Measurements from ENCODE around the gene ZMIZ2.
A peak's percentile ranks its signal among the peaks of the same experiment; 100 is the strongest.
"Not testable (repeated sequence)": the region's sequence is repeated elsewhere in the genome, so short reads cannot be mapped to it uniquely, and the experiment has no call there.

ZMIZ2 gene

DNA sequence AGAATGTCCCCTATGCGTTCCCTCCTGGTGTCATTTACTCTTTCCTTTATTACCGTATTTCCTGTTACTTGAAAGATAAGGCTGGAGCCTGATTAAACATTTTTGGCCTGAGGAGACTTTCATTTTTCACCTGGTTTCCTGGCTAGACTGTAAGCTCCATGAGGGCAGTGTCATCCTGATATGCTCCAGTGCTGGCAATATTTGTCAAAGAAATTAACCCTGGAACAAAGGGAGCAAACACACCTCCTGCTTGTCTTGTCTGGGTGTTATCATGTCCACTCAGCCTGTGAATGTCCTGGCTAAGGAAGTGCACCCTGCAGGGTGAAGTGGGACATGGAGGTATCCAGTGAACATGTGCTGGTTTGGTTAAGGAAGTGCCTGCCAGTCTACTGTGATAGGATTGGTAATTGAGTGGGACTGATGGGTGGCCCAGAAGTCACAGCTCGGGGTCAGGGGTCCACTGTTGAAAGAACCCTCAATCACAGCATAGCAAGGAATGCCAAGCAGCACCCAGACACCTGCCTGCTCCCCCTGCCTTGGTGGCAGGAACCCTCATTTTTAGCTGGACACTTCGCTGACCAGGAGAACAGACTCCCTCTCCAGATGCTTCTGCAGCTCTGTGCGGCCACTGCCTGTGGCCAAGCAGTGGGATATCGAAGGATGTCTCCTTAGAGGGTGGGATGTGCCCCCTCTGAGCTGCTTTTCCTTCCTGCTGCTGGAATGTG, 26.9 kb downstream of the ZMIZ2 start:
- DNase-seq: no peak

DNA sequence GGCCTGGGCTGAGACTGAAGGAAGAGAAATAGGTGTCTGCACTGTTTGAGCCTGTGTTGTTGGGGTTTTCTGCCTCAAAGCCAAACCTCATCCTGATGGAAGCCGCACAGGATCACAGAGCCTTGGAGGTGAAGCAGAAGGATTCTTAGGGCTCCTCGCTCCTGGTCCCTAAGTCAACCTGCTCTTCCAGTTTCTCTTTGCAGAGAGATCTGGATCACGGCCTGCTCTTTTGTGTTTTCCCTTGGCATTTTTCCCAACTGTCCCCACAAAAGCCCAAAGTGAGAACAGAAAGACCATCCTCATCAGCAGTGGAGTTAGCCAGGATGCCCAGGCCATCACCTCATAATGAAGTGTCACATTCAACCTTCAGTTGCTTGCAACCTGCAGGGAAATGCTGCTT, 27.6 kb downstream of the ZMIZ2 start:
- DNase-seq: no peak

DNA sequence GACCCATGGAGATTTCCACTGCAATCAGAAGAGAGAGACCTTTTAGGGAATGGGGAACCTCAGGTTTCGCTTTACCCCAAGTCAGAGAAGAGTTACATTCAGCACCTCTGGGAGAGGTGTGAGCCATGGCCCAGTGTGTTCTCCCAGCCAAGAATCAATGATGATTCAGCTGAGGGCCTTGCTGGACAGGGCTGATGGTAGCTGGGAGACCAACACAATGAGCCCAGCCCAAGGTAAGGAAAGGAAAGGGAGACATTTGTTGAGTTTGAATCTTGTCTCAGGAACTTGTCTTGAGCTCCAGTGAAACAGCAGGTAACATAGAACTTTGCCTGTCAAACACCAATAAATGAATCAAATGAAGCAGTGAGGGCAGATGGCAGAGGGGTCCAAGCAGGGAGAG, 33.8 kb downstream of the ZMIZ2 start:
- DNase-seq: no peak

DNA sequence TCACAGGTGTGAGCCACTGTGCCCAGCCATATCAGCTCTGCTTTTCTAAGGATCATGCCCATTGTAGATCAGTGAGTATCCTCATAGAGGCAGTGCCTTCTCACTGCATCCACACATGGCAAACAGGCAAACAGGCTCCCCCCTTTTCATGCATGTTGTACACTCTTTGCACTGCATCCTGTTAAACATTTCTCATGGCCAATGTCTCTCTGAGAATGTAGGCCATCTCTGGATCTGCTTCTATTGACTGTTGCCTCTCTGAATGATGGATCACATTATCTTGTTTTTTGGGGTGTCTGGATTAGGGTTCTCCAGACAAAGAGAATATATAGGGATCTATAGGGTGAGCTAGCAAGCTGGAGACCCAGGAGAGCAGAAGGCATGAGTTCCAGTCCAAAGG, 34.8 kb downstream of the ZMIZ2 start:
- DNase-seq: no peak

DNA sequence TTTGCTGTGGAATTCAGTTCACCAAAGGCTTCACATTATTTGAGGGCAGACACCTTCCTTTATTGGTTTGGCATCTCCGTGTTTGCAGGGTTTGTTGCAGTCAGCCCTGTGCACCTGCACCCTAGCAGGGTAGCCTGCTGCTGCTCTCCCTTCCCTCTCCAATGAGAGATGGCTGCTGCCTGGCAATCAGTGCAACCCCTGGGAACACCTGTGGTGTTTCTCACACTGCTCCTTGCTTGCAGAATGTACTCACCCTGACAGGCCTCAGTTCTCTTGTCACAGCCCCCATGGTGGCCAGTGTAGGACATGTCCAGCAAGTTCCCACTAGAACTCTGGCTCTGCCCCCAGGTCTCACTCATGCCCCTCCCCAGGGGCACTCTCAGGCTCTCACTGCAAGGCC, 35.7 kb downstream of the ZMIZ2 start:
- no peak for DNase-seq

DNA sequence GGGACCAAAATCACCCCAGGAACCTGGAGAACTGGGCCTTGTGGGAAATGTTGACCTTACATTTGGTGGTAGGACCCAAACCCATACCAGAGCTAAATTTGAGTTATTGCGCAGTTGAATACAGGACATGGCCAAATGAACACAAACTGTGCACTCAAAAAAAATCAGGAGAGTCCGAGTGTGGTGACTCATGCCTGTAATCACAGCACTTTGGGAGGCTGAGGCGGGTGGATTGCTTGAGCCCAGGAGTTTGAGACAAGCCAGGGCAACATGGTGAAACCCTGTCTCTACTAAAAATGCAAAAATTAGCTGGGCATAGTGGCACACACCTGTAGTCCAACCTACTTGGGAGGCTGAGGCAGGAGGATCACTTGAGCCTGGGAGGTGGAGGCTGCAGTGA, 36.6 kb downstream of the ZMIZ2 start:
- DNase-seq: not testable (repeated sequence)

DNA sequence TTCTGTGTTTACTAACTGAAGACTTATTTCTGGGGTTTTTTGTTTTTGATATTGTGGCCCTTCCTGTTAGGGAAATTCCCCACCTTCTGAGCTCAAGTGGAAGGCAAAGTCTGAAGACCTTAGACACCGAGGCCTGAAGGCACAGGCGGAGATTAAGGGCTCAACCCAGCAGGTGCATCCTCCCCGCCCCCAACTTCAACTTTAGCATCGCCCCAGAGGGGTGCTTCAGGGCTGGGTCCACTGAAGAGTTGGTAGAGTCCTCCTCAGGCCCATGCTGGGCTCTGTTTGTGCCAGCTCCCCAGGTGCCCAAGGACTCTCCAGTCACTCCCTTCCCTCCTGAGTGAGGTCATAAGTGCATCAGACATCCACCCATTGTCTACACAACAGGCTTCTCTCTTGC, 38.4 kb downstream of the ZMIZ2 start:
- no peak for DNase-seq

DNA sequence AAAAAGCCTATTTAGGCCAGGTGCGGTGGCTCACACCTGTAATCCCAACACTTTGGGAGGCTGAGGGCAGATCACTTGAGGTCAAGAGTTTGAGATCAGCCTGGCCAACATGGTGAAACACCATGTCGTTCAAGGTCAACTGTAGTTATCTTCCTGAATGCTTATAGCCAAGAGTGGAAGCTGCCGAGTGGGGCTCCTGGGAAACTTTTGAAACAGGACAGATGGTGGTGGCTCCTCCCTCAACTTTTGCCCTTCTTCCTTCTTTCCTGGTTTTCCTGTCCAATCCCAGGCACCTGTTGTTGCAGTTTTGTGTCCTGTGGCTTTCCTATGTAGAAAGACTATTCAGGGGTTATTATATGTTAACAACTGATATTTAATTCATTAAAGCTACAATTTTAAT, 39.1 kb downstream of the ZMIZ2 start:
- DNase-seq: no peak

DNA sequence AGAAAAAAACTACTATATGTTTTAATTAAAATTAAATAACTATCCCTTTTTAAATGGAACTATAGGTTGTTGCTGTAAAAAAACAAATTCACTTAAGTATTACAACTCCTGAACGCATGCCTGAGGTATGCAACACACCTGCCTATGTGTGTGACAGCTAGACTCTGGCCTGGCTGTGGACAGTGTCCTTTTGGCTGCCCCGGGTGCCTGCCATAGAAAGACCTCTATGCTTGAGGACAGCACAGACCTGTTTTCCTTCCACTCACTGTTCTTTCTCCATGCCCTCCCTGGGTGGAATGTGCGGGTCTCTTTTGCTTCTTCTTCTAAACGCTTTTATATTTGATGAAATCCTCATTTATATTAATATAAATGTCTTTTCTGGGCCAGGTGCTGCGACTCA, 41.3 kb downstream of the ZMIZ2 start:
- no peak for DNase-seq

DNA sequence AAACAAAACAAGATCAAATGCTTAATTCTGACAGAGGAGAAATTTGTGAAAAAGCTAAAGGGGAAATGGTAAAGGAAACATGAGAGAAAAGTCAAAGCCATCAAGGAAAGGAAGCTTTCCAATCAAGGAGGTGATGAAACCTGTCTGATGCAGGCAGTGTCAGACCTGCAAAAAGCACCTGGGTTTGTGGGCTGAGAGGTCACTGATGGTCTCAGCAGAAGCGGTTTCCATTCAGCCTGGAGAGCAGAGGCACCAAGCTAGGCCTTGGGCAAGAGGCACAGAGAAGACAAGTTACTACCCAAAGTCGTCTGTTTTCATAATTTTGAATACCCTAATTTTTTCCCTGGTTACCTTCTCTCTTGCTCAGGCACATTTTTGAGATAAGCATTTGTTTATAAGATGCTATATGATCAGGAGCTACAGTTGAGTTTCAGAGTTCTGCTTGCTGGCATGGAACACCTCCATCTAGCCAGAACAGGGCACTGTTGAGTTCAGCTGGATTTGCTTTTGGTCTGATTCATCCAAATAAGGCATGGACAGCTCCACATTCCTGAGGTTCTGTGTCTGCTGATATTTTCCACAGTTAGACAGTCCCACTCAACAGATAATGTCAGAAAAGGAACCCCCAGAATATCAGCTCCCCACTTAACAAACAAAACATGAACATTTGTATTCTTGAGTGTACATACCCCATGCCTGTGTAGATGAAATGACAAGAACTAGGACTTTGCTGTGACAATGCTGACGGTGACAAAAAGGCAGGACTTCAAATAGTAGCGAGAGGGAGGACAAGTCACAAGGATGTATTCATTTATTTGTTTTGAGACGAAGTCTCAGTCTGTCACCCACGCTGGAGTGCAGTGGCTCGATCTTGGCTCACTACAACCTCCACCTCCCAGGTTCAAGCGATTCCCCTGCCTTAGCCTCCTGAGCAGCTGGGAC, 42.9 kb downstream of the ZMIZ2 start:
- no peak for DNase-seq

DNA sequence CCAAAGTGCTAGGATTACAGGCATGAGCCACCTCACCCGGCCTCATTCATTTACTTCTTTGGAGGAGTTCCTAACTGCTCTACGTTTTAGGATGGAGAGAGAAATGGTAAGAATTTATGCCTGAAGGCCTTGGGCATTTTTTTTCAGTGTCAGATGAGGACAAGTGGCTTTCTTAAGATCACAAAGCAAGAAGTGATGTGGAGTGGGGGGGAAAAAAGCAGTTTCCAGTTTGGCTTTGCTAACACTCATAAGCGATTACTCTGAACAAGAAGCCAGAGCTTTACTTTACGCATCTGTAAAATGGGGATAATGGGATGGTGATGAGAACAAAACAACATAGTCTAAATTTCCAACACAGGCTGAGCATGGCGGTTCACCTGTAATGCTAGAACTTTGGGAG, 45.3 kb downstream of the ZMIZ2 start:
- DNase-seq: no peak

DNA sequence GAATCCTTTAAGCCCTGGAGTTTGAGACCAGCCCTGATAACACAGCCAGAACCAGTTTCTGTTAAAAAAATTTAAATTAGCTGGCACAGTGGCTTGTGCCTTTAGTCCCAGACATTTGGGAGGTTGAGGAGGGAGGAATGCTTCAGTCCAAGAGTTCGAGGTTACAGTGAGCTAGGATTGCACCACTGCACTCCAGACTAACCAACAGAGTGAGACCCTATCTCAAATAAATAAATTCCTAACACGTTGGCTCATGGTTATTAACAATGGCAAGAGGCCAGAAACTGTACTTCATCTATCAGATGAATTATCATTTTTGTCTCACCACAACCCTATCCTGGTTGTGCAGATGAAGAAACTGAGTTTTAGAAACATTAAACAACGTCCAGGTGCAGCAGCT, 45.7 kb downstream of the ZMIZ2 start:
- DNase-seq: no peak

DNA sequence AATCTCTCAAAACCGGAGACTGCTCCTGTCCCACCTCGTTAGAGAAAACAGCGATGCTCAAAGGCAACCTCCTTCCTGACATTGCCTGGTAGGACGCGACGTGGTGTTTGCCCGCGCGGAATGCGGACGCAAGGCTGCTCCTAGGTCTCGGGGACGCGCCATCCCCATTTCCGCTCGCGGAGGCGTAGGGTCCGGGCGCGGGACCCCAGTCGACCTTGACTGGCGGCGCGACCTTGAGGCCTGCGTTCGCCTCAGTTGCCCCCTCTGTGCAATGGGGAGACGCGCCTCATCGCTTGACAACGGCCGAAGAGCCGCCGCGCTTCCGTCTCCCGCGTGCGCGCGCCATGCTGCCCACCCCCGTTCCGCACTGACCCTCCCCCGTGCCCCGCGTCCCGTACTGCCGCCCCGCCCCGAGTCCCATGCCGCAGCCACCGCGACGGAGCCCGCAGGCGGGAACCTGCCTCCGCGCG, 47.4 kb downstream of the ZMIZ2 start:
- no peak for DNase-seq

DNA sequence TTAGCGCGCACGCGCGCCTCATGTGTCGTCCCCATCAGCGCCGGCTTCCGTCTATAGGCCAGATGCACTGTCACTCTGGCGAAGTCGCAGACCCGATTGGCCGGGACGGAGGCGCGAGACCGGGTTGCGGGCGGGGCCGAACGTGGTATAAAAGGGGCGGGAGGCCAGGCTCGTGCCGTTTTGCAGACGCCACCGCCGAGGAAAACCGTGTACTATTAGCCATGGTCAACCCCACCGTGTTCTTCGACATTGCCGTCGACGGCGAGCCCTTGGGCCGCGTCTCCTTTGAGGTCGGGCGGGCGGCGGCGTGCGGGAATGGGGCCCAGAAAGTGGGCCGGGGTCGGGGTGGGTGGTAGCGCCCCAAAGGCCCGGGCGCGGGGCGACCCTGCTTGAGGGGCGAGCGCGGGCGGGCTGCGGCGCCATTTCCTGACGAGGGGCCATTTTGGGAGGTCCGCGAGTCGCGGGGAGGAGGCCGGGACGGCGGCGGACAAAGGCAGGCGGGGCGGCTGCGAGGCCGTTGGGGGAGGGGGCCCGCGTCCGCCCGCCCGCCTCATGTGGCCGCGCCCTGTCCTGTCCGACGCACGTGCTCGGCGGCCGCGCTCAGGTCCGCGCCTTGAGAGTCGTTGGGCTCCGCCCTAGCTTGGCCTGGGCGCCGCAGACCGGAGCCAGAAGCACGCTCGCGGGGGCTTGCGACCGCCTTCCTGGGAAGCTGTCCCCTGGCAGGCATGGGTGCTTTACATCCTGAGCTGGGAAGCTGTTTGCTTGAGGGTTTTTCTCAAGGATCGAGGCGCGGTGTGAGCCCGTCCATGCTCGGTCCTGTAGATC, 48.1 kb downstream of the ZMIZ2 start, which contains the start of gene PPIA:
TSS of gene PPIA (plus strand) at position 178 of the 825 bp plus-strand sequence. CDS start at position 222, 44 bp downstream.
- peak; percentile 85 for DNase-seq

DNA sequence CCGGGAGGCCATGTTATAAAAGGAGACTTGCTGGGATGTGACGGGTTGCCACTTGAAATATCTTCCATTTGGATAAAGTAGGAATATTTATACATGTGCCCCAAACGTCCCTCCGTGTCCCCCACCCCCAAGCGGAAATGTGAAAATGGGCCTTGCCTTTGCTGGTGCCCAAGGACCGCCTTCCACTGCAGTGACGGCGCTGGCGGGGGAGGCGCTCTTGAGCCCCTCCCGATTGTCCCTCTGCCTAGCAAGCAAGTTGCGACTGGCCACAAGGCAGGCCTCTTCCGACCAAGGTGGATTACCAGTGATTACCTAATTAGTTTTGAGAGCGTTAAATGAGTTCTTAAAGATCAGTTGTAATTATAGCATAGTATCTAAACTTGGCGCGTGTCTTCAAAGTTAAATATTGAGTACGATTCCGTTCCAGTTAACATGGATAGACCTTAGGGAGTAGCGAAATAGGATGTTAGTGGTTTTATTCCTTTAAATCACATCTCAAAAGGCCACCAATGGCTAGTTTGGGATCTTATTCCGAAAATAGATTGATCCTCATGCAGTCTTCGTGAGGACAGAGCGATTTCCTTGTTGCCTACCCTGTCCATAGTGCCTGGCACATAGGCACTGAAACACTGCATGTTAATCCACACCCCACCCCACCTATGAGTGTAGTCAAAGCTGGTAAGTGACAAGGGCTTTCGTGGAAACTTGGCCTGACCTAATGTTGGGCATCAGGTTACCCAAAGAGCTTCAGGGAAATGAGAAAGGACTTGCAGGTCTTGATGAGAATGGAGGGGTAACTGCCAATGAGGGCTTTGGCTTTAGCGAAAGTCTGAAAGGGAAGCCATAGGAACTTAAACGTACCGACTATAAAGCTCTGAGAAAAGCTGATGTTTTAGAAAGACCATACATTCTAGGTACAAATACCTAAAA, 48.9 kb downstream of the ZMIZ2 start:
- DNase-seq: peak; percentile 62

DNA sequence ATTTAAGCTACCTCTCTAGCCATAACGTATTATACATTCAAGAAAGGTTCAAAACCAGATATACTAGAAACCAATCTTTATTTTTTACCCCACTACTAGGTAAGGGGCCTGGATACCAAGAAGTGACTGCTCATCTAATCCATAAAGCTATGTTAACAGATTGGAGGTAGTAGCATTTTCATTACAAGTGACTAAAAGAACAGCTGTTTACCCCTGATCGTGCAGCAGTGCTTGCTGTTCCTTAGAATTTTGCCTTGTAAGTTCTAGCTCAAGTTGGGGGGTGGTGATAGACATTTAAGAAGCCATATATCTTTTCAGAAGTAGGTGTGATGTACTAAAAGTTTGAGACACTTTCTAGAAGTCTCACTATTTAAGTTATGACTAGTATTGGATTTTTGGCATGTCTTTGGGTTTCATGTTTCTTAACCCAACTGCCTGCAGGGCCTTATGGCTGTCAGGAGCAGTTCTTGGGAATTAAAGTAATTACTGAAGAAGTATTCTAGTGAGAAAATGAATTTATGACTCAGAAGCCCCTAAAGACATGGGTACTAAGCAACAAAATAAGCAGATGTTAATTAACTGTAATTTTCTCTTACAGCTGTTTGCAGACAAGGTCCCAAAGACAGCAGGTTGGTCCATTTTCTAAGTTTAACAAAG, 50.1 kb downstream of the ZMIZ2 start:
- no peak for DNase-seq

DNA sequence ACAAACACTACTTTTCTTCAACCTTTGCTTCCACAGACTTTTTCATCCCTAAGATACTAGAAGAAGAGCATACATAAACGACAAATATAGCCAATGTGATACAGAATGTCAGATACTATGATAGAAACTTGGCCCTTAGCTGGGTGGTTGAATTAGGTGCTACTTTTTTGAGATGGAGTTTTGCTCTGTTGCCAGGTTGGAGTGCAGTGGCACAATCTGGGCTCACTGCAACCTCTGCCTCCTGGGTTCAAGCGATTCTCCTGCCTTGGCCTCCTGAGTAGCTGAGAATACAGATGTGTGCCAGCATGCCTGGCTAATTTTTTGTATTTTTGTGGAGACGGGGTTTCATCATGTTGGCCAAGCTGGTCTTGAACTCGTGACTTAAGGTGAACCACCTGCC, 51.3 kb downstream of the ZMIZ2 start:
- no peak for DNase-seq

DNA sequence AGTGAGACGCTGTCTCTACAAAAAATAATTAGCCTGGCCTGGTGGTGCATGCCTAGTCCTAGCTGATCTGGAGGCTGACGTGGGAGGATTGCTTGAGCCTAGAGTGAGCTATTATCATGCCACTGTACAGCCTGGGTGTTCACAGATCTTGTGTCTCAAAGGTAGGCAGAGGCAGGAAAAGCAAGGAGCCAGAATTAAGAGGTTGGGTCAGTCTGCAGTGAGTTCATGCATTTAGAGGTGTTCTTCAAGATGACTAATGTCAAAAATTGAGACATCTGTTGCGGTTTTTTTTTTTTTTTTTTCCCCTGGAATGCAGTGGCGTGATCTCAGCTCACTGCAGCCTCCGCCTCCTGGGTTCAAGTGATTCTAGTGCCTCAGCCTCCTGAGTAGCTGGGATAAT, 53.2 kb downstream of the ZMIZ2 start:
- no peak for DNase-seq

DNA sequence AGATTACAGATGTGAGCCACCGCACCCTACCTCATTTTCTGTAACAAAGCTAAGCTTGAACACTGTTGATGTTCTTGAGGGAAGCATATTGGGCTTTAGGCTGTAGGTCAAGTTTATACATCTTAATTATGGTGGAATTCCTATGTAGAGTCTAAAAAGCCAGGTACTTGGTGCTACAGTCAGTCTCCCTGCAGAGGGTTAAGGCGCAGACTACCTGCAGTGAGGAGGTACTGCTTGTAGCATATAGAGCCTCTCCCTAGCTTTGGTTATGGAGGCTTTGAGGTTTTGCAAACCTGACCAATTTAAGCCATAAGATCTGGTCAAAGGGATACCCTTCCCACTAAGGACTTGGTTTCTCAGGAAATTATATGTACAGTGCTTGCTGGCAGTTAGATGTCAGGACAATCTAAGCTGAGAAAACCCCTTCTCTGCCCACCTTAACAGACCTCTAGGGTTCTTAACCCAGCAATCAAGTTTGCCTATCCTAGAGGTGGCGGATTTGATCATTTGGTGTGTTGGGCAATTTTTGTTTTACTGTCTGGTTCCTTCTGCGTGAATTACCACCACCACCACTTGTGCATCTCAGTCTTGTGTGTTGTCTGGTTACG, 53.9 kb downstream of the ZMIZ2 start:
- no peak for DNase-seq

DNA sequence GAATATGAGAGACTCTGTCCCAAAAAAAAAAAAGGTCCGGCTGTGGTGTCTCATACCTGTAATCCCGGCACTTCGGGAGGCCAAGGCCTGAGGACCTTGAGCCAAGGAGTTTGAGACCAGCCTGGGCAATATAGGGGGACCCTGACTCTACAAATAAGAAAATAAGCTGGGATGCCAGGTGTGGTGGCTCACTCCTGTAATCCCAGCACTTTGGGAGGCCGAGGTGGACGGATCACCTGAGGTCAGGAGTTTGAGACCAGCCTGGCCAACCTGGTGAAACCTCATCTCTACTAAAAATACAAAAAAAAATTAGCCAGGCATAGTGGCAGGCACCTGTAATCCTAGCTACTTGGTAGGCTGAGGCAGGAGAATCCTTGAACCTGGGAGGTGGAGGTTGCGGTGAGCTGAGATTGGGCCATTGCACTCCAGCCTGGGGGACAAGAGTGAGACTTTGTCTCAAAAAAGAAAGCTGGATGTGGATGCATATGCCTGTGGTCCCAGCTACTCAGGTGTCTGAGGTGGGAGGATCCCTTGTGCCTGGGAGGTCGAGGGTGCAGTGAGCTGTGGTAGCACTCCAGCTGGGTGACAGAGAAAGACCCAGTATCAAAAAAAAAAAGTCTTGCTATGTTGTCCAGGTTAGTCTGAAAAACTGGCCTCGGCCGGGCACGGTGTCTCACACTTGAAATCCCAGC, 55.3 kb downstream of the ZMIZ2 start:
- DNase-seq: not testable (repeated sequence)
